PFSK-1 (cell line): ENCODE measurements around the gene TTC21A.

ENCODE experiments used
- FOXP2 ChIP-seq: optimal IDR thresholded peaks from 2 replicates; pipeline ENCODE3; 2011; ENCODE audit warnings: borderline replicate concordance, control low read depth, inconsistent platforms; ENCODE audit not compliant: insufficient read depth; ENCODE audit errors: extremely low read length, extremely low read depth
- POLR2AphosphoS5 ChIP-seq: IDR thresholded peaks from 2 replicates; pipeline ENCODE4 v1.6.1; 2012; ENCODE audit warnings: low read depth, mild to moderate bottlenecking, control low read depth, low read length, moderate library complexity
- REST ChIP-seq, 2 experiments: IDR thresholded peaks; 2 replicates each; pipeline versions ENCODE4 v1.6.1 to v1.8.0; 2011 to 2012; ENCODE audit warnings: low read depth in 2 of 2, low read length in 2 of 2, control low read depth in 1 of 2, inconsistent platforms in 1 of 2, mild to moderate bottlenecking in 1 of 2, moderate library complexity in 1 of 2; ENCODE audit not compliant: insufficient read depth in 1 of 2
- SIN3A ChIP-seq: IDR thresholded peaks from 2 replicates; pipeline ENCODE4 v1.6.1; 2012; ENCODE audit warnings: mild to moderate bottlenecking, low read length, moderate library complexity, borderline replicate concordance; ENCODE audit not compliant: insufficient read depth
- TAF1 ChIP-seq: IDR thresholded peaks from 2 replicates; pipeline ENCODE4 v1.6.1; 2012; ENCODE audit warnings: low read length, control low read depth, borderline replicate concordance; ENCODE audit not compliant: insufficient read depth

GRCh38 chr3:39149498-39150147, 42.1 kb downstream of the TTC21A start:
- TF ChIP-seq POLR2AphosphoS5: no peak
- no peak for TF ChIP-seq SIN3A
- no peak for TF ChIP-seq TAF1
- TF ChIP-seq REST (IDR thresholded peaks at IDR 0.05; ENCODE audit: insufficient read depth in 1 of 2, low read depth in 2 of 2, low read length in 2 of 2): no peak
- no peak for TF ChIP-seq FOXP2
